ENCODE data around the gene SMURF1.

DNA sequence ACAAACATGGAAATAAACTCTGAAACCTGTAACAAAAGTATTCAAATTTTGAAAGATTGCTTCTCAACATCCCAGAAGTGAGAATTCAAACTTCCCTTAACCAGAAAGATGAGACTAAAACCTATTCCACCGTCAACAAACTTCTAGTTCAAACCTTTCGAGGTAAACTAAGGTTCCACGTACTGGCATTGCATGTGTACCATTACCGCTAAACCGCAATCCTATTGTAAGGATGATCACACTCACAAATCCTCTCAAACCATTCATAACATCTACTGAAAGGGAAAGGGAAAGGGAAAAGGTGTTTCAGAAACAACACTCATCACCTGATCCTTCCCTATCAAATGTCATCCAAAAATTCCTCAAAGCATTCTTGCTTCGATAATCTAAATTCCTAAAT, 3.1 kb downstream of the SMURF1 start:
- TF ChIP-seq CTCF (IDR thresholded peaks at IDR 0.05; ENCODE audit: poor library complexity) (no peak), EZH2phosphoT487 (IDR thresholded peaks at IDR 0.05; ENCODE audit: low read depth, severe bottlenecking, unreplicated experiment) (no peak), EZH2 (IDR thresholded peaks at IDR 0.05; ENCODE audit: borderline replicate concordance) (no peak)

Measured in hepatocyte (in vitro differentiated cells).